NCI-H1436 (cell line): ENCODE data around the gene MORN4.
A peak's percentile ranks its signal among the peaks of the same experiment; 100 is the strongest.
"Not testable (repeated sequence)": the region's sequence is repeated elsewhere in the genome, so short reads cannot be mapped to it uniquely, and the experiment has no call there.

Source experiments
- DNase-seq: peaks from one replicate; lab custom pipeline; 2025; lab: John Stamatoyannopoulos, UW

The MORN4 gene

GRCh38 chr10:97640868-97641811 is 7.8 kb upstream of the MORN4 start:
- DNase-seq: no peak

GRCh38 chr10:97640174-97640867 is 7.0 kb upstream of the MORN4 start, which contains the start of gene PI4K2A:
PI4K2A (plus strand) TSS chr10:97640671; CDS start chr10:97640743, 72 bp downstream.
- peak; percentile 99 for DNase-seq

- not testable (repeated sequence) for DNase-seq
These were observed 5.8 kb upstream of the MORN4 start for GRCh38 chr10:97639090-97639489.

GRCh38 chr10:97635577-97635976 is 2.3 kb upstream of the MORN4 start:
- no peak for DNase-seq

GRCh38 chr10:97633921-97634320 is 621 bp upstream of the MORN4 start:
- DNase-seq: peak; percentile 15

GRCh38 chr10:97631098-97631497 is 2.2 kb downstream of the MORN4 start:
- DNase-seq: no peak

- no peak for DNase-seq
These were observed 4.0 kb downstream of the MORN4 start for GRCh38 chr10:97629289-97629688.

GRCh38 chr10:97628228-97628627 is 5.1 kb downstream of the MORN4 start:
- no peak for DNase-seq

- no peak for DNase-seq
These were observed 5.6 kb downstream of the MORN4 start for GRCh38 chr10:97627731-97628130.

GRCh38 chr10:97623277-97623676 is 10.0 kb downstream of the MORN4 start:
- no peak for DNase-seq

- DNase-seq: no peak
These were observed 14.6 kb downstream of the MORN4 start for GRCh38 chr10:97618733-97619132.

GRCh38 chr10:97618285-97618684 is 15.0 kb downstream of the MORN4 start:
- no peak for DNase-seq

GRCh38 chr10:97612386-97612785 is 20.9 kb downstream of the MORN4 start:
- DNase-seq: no peak

- no peak for DNase-seq
These were observed 21.8 kb downstream of the MORN4 start for GRCh38 chr10:97611473-97611872.

- no peak for DNase-seq
These were observed 24.2 kb downstream of the MORN4 start for GRCh38 chr10:97608991-97609561.

- DNase-seq: no peak
These were observed 26.1 kb downstream of the MORN4 start for GRCh38 chr10:97607095-97607636.

GRCh38 chr10:97601268-97602215 is 31.8 kb downstream of the MORN4 start:
- no peak for DNase-seq

GRCh38 chr10:97600616-97601015 is 32.7 kb downstream of the MORN4 start:
- no peak for DNase-seq

GRCh38 chr10:97599272-97599619 is 34.1 kb downstream of the MORN4 start:
- no peak for DNase-seq

GRCh38 chr10:97598407-97599271 is 34.7 kb downstream of the MORN4 start:
- no peak for DNase-seq
